Activated CD8-positive, alpha-beta memory T cell treated with anti-CD3 and anti-CD28 coated beads for 24 hours (primary cell): ENCODE results near the gene ERCC6L2.

Experiments
- DNase-seq: peaks from one replicate; pipeline ENCODE4 v3.0.0-alpha.2; 2020

The ERCC6L2 gene, protein sequence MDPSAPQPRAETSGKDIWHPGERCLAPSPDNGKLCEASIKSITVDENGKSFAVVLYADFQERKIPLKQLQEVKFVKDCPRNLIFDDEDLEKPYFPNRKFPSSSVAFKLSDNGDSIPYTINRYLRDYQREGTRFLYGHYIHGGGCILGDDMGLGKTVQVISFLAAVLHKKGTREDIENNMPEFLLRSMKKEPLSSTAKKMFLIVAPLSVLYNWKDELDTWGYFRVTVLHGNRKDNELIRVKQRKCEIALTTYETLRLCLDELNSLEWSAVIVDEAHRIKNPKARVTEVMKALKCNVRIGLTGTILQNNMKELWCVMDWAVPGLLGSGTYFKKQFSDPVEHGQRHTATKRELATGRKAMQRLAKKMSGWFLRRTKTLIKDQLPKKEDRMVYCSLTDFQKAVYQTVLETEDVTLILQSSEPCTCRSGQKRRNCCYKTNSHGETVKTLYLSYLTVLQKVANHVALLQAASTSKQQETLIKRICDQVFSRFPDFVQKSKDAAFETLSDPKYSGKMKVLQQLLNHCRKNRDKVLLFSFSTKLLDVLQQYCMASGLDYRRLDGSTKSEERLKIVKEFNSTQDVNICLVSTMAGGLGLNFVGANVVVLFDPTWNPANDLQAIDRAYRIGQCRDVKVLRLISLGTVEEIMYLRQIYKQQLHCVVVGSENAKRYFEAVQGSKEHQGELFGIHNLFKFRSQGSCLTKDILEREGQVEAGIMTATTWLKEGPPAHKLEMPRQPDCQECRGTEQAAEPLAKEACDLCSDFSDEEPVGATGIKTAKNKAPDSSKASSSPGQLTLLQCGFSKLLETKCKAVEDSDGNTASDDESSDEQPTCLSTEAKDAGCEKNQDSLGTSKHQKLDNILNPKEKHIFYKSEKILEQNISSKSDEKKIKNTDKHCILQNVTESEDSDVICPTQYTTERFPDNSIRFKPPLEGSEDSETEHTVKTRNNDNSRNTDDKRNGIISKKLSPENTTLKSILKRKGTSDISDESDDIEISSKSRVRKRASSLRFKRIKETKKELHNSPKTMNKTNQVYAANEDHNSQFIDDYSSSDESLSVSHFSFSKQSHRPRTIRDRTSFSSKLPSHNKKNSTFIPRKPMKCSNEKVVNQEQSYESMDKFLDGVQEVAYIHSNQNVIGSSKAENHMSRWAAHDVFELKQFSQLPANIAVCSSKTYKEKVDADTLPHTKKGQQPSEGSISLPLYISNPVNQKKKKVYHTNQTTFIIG (N-terminal part only)

DNA sequence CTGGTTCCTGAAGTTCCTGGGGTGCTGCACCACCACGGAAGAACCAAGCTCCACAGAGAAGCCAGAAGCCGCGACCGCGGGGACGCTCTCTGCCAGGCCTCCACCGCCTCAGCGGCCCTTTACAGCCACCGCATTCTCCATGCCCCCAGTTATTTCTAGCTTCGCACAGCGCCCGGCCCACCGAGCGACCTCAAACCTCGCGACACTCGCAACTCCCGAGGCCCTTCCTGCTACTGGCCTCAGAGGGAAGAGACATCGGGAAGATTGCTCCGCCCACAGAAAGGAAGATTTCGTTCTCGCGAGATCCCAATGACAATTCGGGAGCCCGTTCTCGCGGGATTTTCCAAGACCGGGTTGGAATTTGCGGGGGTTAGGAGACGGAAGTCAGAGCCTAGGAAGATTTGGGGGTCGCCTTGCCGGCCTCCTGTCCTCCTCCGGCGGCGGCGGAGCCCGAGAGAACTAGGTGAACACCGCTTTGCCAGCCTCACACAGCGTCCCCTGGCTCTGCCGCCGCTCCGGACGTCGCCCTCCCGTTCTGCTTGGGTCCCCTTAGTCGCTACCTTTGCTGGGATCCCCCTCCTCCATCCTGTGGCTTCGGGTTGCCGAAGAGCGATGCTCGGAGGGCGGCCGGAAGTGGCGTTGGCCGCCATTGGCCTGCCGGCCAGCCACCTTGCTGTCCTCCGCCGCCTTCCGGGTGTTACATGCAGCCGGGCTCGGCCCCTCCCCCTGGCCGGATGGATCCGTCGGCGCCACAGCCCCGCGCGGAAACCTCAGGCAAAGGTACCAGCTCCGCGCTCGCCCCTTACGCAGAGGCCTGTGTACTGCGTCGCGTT is at the start of gene ERCC6L2:
ERCC6L2 (plus strand) TSS at position 387 of the 833 bp plus-strand sequence; CDS start at position 735, 348 bp downstream.
- peak; percentile 96 for DNase-seq

DNA sequence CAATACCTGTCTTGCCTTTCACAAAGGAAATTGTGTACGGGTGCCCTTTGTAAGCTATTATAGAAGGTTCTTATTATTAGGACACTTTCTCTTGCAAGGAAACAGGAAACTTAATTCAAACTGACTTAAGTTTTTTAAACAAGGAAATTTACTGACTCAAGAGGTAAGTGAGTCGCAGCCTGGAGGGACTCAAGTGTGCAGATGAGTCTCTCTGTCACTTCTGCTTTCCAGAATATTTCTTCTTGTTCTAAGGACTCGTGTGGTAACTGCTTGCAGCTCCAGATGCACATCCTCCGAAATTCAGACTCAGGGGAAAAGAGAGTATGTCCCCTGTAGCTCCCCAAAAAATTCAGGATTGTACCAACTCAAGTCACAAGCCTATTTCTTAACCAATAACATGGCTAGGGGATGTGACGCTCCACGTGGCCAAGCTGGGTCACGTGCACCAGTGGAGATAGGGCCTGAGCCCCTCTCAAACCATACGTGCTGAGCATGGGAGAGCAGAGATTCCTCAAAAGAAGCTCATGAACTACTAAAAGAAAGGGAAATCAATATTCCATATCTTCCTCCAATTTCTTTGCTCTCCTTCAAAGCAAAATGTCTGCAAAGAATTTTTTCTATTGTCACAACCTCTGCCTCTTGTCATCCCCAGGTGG is 49.2 kb upstream of the ERCC6L2 start:
- no peak for DNase-seq

DNA sequence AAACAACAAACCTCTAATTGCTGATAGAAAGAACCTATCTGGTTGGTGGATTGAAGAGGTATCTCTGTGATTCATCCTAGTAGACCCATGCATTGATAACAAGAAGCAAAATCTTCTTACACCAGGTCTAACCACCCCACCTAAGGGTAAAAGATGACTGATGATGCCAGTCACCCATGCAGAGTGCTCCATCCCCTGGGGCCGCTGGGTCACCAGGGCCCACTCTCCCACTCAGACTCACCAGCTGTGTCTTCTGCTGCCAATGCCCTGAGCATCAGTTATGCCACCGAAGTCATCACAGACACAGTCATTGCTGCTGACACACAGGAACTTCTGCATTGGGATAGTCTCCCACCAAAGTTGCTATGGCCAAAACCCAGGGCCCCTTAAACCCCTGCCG is 44.7 kb upstream of the ERCC6L2 start:
- no peak for DNase-seq

DNA sequence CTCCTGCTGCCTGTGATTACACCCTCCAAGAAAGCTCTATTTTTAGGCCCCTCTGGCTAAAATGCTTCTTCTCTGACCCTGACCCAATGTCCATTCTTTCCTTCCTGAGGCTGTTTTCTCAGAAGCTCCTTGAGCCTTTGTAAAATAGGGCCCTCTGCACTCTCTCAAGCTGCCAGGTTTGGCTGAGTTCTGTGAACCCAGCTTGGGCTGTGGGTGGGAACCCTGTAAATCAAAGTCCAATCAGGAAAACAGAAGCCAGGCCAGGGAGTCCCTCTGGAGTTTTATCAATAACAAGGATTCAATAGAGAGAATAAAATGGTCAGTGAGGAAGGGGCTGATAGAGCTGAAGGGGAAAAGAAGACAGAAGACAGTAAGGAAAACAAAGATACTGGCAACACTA is 43.7 kb upstream of the ERCC6L2 start:
- DNase-seq, result no peak

DNA sequence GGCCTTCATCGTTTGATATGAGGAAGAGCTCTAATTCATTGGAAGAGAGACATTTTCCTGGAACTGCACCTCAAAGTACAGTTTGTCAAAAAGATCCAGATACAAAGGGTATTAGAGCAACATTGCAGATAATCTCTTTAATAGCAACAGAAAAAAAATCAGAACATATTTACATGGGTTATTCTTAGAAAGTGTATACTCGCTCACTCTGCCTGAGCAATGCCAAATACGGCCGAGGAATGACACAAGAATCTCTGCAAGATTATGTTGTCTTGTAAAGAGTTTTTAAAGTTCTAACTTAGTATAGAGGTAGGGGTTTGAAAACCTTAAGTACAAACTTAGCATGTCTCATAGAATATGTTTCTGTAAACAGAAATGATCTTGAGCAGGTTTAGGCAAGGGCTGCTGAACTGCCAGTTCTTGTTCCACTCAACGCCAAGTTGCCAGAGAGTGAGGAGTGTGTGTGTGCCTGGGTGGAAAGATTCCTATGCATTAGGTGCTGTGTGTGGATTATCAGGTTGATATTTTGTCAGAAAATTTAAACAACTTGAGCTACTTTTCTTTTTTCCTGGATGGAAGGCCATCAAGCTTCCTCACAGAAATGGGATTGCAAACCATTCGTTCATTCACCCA is 41.8 kb upstream of the ERCC6L2 start:
- no peak for DNase-seq

DNA sequence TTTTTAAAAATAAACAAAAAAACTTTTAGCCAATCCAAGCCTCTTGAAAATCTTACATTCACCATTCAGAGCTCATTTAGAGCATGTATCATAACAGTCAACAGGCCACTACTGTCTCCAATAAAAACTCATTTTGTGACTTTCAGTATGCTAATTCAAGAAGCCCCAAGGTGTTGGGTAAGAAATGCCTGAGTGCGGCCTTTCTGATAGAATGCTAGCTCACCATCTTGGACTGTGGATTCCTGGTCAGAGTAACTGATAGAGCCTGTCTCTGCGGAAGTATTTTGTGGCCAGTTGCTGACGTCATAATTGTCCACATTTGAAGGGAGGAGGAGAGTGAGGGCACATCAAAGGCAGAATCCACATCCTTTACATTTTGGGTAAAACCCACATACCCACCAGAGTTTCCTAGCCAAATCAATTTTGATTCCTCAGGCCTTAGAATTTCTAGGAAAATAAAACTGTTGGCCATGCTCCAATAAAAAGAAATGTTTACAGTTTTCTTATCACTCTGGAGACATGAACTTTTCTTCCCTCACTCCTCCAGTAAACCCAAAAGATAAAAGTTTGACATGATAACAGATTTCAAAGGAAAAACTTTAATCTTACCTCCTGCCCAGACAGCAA is 41.1 kb upstream of the ERCC6L2 start:
- no peak for DNase-seq

DNA sequence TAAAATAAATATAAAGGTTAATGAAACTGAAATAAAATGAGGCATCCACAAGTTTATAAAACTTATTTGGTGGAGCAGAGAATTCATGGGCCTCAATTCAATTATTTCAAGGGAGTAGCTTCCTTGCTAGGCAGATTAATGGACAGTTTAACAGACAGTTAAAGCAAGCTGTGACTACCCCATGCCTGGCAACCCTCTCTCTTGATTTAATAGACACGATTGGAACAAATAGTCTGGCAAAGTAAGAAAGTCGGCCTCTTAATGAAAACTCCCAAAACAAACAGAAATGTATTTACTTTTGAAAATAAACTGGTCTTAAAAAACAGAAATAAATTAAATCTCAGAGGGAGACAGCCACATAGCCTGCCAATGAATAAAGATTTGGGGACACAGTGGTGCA is 40.1 kb upstream of the ERCC6L2 start:
- DNase-seq, result no peak

DNA sequence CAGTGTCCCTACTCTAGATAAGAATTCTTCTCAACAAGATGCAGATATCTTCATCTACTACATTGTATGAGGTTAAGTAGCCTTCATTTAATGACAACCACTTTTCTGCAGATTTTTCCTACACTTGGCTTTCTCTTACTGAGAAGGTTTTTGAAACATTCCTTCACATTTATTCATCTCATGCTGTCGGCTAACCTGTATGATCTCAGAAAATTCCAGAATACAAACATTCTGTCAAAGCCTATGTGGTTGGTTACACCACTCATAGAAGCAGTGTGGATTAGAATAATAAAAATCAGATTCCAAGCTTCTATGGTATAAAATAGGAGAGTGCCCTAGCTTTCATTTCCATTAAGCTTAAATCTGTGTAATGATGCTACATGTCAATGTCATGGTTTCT is 39.4 kb upstream of the ERCC6L2 start:
- no peak for DNase-seq

DNA sequence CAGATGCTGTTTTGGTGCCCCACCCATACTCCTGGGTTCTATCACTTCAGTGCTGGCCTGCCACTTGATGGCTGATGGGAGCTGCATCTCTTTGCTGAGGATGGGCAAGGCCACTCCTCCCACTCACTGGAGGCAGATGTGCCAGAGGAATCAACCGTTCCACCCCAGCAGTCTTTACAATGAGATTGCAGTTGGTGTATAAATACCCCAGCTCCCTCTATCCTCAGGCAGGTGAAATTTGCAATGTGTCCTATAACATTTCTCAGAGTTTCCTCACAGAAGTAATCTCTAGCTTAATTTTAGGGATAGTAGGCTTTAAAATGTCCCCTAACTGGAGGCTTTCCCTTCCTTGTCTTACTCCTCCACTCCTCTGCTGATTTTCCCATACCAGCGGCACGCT is 36.5 kb upstream of the ERCC6L2 start:
- DNase-seq, result no peak

DNA sequence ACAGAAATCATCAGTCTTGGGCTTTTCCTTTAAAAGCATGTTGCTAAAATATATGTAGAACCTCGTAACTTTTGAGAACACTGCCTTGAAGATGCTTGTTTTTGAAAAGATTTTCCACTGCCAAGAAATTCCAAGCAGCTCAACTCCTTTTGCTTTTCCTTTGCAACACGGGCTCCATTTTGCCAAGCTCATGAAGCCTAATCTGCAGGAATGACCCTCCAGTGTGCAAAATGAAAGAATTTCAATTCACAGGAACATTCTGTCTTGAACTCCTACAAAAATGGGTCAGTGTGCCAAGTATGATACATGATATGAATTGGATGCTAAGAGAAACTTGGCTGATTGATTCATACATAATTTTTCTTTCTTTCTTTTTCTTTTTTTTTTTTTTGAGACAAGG is 35.4 kb upstream of the ERCC6L2 start:
- no peak for DNase-seq

DNA sequence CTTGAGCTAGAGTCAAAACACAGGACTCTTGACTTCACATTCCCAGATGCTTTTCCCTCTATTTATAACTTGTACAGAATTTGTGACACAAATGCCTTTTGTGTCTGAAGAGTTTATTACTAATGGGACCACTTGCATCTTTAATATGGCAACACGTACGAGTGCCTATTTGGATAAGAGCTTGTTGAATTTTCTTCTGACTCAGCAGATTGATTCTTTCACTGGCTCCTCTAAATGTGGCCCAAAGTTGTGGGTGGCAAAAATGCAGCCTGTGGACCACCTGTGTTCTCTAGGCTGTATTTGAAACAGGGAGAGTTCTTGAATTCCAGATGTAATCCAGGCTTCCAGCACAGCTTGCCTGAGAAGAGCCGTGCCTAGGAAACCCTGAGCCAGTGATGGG is 34.1 kb upstream of the ERCC6L2 start:
- no peak for DNase-seq

DNA sequence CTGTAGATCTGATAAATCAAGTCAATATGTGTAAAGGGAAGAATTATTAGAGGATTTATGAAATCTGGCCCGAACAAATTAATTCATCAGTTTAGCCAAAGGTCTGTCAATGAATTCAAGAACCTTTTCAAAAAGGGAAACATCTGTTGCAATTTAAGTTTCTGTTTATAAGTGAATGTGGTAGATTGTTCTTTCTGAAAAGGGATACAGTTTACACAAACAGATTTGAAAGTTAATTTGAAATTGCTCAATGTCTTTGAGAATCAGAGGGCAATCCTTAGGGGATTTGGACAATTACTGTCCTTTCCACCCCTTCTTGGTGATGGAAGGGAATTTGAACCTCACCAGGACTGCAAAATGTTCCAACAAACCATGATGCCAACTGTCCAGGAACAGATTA is 29.7 kb upstream of the ERCC6L2 start:
- no peak for DNase-seq

DNA sequence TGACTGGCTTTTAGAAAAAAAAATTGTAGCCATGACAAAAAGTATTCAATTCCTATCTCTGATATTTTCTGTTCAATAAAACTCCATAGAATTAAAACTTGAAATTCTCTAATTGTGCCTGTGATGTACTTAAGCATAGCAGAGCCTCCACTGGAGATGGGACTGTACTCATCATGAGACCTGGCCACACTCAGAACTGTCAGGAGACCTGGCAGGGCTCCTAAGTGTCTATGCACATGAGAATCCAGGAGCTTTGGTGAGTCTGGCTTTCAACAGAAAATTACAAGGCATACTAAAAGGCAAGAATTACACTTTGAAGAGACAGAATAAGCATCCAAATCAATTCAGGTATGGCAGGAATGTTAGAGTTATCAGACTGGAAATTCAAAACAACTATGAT is 26.7 kb upstream of the ERCC6L2 start:
- no peak for DNase-seq

DNA sequence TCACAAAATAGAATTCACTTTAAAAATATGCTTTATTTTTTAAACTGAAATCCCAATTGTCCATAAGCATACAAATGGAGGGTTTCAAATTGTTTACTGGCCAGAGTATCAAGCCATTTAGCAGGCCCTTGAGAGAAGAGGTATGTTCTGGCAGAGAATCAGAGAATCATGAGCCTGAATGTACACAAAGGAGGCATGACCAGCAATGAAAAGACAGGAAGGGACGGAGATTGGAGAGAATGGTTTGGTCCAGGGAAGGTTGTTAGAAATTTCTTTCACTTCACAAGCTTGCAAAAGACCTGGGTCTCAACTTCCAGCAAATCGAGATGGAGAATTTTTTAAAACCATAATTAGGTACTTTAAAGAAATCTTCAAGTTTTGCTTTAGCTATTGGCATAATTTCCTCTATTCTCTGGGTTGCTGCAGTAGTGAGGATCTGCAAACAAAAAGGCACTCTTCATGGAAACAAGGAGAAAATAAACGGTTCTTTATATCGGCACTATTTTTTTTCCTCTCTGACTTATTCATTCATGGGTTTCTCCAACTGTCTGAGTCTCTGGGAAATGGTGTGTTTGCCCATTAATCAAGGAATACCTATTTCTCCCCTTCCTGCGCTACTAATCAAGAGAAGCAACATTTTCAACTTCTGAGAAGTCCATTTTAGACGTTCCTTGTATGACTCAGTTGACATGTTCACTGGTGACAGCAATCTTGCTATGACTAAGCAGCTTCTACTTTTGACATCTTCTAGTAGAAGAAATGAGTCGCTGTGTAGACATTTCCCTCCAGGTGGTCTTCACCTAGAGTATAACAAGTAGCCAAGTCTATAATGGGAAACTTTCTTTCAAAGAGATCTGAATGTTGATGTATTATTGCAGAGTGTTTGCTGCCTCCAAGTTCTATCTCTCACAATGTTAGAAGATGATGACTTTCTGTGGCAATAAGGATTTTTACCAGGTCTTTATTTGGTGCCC is 23.1 kb upstream of the ERCC6L2 start:
- no peak for DNase-seq

DNA sequence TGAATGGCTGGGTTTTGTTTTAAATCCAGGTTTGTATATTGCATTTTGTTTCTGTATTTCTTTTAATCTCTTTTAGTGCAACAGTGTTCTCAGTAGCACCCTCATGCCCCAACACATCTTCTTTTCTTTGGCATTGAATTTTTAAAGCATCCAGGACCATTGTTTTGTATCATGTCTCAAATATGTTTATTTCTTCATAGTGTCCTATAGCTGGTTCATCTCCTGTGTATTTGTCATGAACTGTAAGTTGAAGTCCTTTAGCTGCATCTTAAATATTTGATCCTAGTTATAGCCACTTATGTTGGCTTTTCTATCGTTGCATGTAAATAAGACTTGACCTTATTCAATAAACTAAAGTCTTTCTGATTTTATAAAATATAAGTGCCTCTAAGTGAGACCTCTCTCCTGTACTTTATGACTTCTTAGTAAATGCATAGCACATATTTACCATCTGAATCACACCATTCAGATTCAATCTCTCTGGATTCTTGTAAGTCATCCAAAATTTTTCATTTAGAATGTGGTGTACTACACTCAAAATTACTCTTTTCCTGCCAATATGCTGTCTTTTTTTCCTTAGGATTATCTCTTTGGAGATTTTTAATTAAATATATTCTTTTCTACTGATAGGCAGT is 21.0 kb upstream of the ERCC6L2 start:
- no peak for DNase-seq

DNA sequence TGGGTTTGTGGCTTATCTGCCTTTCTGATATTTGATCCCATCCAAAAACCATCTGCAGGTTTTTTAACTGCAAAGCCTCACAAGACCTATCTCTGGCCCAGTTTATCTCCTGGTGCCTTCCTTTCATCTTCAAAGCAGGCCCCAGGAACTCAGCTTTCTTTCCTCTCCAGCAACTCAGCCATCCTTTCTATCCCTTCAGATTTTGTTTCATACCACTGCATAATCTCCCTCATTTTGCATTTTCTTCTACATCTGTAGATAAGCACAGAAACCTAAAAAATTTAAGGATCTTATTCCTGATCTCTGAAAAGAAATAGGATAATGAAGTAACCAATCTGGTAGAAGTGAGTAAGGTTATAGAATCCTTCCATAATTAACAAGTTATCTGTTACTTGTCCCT is 19.5 kb upstream of the ERCC6L2 start:
- no peak for DNase-seq

DNA sequence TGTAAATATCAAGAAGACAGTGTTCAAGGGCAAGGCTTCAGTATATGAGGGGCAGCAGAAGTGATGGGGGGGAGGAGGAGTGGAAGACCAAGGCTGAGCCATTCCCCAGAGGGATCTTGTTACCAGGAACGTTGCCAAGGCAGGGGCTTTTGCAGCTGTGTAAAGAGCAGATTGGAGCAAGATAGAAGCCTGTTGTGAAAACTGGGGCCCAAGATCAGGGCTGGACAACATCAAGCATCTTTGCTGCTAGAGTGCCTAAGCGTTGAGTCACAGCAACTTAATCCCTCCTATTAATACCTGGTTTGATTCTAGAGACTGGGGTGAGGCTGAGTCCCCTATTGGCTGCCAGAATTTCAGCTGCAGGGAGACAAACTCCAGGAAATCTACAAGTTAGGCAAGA is 18.4 kb upstream of the ERCC6L2 start:
- no peak for DNase-seq

DNA sequence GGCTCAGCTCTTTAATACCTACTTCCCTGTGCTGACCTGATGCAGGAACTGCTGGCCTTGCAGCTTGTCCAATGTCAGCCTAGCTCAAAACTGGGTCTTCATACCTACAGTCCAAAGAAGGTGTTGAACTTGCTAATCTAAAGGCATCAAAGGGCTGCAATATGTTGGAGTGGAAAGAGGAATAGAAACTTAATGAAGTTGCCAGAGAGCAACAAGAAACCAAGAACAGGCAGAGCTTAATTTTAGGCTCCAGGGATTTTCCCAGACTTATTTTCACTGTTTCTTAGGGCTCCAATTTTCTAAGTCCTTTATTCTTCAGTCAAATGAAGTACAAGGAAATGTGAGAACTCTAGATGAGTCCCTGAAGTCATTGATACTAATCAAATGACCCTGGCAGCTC is 17.6 kb upstream of the ERCC6L2 start:
- DNase-seq, result no peak

DNA sequence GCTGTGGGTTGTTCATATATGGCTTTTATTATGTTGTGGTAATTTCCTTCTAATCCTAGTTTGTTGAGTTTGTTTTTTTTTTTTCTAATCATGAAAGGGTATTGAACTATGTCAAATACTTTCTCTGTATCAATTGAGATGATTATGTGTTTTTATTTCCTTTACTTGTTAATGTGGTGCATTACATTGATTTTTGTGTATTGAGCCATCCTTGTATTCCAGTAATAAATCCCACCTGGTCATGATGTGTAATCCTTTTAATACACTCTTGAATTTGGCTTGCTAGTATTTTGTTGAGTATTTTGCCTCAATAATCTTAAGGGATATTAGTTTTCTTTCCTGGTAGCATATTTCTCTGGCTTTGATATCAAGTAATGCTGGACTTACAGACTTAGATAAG is 13.1 kb upstream of the ERCC6L2 start:
- no peak for DNase-seq
